ENCODE data around the gene DGKK. TPM values are rescaled to one million over a fixed set of nuclear protein-coding genes. Genes with fewer than 3 reads are reported as not detected.

The DGKK gene
- total RNA-seq, 2 experiments from 2014 or later = not detected

- no peak overlapping the region for H3K4me2 ChIP-seq (ENCODE audit: low read length)
- no peaks in the 10 kb centered on the region for H3K9me2 ChIP-seq (ENCODE audit: insufficient read depth, low read length)
- no peak overlapping the region for H3K4me3 ChIP-seq (ENCODE audit: low read depth, low read length, poor library complexity, severe bottlenecking)
- no peaks in the 10 kb centered on the region for H3K36me3 ChIP-seq (ENCODE audit: insufficient read depth, low read length)
- DNase-seq (ENCODE audit: low spot score) = no peak
- intact Hi-C loops (cut with micrococcal nuclease; ENCODE audit: unreplicated experiment) = no loop called here
- no peaks in the 10 kb centered on the region for H4K20me1 ChIP-seq (ENCODE audit: insufficient read depth, low read length)
- no TSS peak for BruUV-seq (replicated peaks)
- no peaks in the 10 kb centered on the region for H3K4me1 ChIP-seq (ENCODE audit: insufficient read depth, low read length, poor library complexity, severe bottlenecking)
- H3K9me3 ChIP-seq (ENCODE audit: low read length) = no peaks in the 10 kb centered on the region
- no peak overlapping the region for H3K27ac ChIP-seq (ENCODE audit: low read depth, low read length, poor library complexity, severe bottlenecking)
- ChIA-PET CTCF (ENCODE audit: unreplicated experiment) (no interaction called here), POLR2A (no interaction called here)
- TF ChIP-seq, protein P1, sequence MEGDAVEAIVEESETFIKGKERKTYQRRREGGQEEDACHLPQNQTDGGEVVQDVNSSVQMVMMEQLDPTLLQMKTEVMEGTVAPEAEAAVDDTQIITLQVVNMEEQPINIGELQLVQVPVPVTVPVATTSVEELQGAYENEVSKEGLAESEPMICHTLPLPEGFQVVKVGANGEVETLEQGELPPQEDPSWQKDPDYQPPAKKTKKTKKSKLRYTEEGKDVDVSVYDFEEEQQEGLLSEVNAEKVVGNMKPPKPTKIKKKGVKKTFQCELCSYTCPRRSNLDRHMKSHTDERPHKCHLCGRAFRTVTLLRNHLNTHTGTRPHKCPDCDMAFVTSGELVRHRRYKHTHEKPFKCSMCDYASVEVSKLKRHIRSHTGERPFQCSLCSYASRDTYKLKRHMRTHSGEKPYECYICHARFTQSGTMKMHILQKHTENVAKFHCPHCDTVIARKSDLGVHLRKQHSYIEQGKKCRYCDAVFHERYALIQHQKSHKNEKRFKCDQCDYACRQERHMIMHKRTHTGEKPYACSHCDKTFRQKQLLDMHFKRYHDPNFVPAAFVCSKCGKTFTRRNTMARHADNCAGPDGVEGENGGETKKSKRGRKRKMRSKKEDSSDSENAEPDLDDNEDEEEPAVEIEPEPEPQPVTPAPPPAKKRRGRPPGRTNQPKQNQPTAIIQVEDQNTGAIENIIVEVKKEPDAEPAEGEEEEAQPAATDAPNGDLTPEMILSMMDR (conservative IDR thresholded peaks at IDR 0.05; ENCODE audit: low read length) = no peak
- TF ChIP-seq EZH2phosphoT487 (IDR thresholded peaks at IDR 0.05; ENCODE audit: borderline replicate concordance, low read depth, low read length) = no peak
- no peak overlapping the region for H2AFZ ChIP-seq (ENCODE audit: low read length)
- no peaks in the 10 kb centered on the region for H3K79me2 ChIP-seq (ENCODE audit: insufficient read depth, low read depth, low read length)
Measured at GRCh38 chrX:50436797-50437196, 33.8 kb downstream of the DGKK start.

DNA sequence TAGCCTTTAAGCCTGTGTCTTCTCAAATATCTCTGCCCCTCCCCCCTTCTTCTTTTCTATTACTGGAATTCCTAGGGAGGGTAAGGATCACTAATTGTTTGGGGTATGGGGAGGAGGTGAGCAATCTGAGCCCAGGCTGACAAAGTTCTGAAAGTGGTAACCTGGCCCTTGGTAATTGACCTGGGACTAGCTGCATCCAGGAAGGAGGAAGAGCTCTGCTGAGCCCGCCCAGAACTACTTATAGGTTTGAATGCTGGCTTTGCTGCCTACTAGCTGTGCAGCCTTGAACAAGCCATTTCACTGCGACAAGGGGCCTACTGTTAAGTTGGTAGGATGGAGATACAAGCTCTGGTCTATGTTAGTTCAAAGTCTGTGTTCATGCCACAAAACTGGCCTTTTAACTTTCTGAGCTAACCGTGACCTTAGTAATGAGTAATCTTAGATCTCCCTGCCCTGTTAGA is 37.8 kb downstream of the DGKK start:
- no peak for DNase-seq (ENCODE audit: low spot score)
- H3K4me2 ChIP-seq (ENCODE audit: low read length) = no peak overlapping the region
- ChIA-PET POLR2A (no interaction called here), CTCF (ENCODE audit: unreplicated experiment) (no interaction called here)
- H3K4me3 ChIP-seq (ENCODE audit: low read depth, low read length, poor library complexity, severe bottlenecking) = no peak overlapping the region
- no peaks in the 10 kb centered on the region for H3K79me2 ChIP-seq (ENCODE audit: insufficient read depth, low read depth, low read length)
- TF ChIP-seq EZH2phosphoT487 (IDR thresholded peaks at IDR 0.05; ENCODE audit: borderline replicate concordance, low read depth, low read length) = no peak
- TF ChIP-seq, protein P1 (conservative IDR thresholded peaks at IDR 0.05; ENCODE audit: low read length) = no peak
- H4K20me1 ChIP-seq (ENCODE audit: insufficient read depth, low read length) = no peaks in the 10 kb centered on the region
- H3K27ac ChIP-seq (ENCODE audit: low read depth, low read length, poor library complexity, severe bottlenecking) = no peak overlapping the region
- H3K36me3 ChIP-seq (ENCODE audit: insufficient read depth, low read length) = no peaks in the 10 kb centered on the region
- H3K9me3 ChIP-seq (ENCODE audit: low read length) = no peaks in the 10 kb centered on the region
- H2AFZ ChIP-seq (ENCODE audit: low read length) = no peak overlapping the region
- H3K4me1 ChIP-seq (ENCODE audit: insufficient read depth, low read length, poor library complexity, severe bottlenecking) = no peaks in the 10 kb centered on the region
- BruUV-seq (replicated peaks) = no TSS peak
- no peaks in the 10 kb centered on the region for H3K9me2 ChIP-seq (ENCODE audit: insufficient read depth, low read length)
- intact Hi-C loops (cut with micrococcal nuclease; ENCODE audit: unreplicated experiment) = no loop called here

- H3K4me3 ChIP-seq (ENCODE audit: low read depth, low read length, poor library complexity, severe bottlenecking) = no peak overlapping the region
- CTCF ChIA-PET (ENCODE audit: unreplicated experiment) = no interaction called here
- BruUV-seq (replicated peaks) = no TSS peak
Measured at GRCh38 chrX:50431623-50432022, 39.0 kb downstream of the DGKK start.

More at GRCh38 chrX:50431623-50432022, 39.0 kb downstream of the DGKK start:
- no peaks in the 10 kb centered on the region for H3K9me2 ChIP-seq (ENCODE audit: insufficient read depth, low read length)
- no peaks in the 10 kb centered on the region for H3K79me2 ChIP-seq (ENCODE audit: insufficient read depth, low read depth, low read length)
- H3K4me1 ChIP-seq (ENCODE audit: insufficient read depth, low read length, poor library complexity, severe bottlenecking) = no peaks in the 10 kb centered on the region
- no peak overlapping the region for H3K27ac ChIP-seq (ENCODE audit: low read depth, low read length, poor library complexity, severe bottlenecking)
- TF ChIP-seq EZH2phosphoT487 (IDR thresholded peaks at IDR 0.05; ENCODE audit: borderline replicate concordance, low read depth, low read length) = no peak
- TF ChIP-seq, protein P1 (conservative IDR thresholded peaks at IDR 0.05; ENCODE audit: low read length) = no peak
- H3K4me2 ChIP-seq (ENCODE audit: low read length) = no peak overlapping the region
- no peaks in the 10 kb centered on the region for H3K36me3 ChIP-seq (ENCODE audit: insufficient read depth, low read length)
- DNase-seq (ENCODE audit: low spot score) = no peak
- H3K9me3 ChIP-seq (ENCODE audit: low read length) = no peaks in the 10 kb centered on the region
- intact Hi-C loops (cut with micrococcal nuclease; ENCODE audit: unreplicated experiment) = no loop called here
- H4K20me1 ChIP-seq (ENCODE audit: insufficient read depth, low read length) = no peaks in the 10 kb centered on the region
- no peak overlapping the region for H2AFZ ChIP-seq (ENCODE audit: low read length)
- POLR2A ChIA-PET = no interaction called here
